ENCODE results near the gene HFE. TPM values are rescaled to one million over a fixed set of nuclear protein-coding genes. Genes with fewer than 3 reads are reported as not detected.

The HFE gene
- total RNA-seq, 1 donor from 2014 or later: 2.6 TPM

GRCh38 chr6:26123675-26123946 is 36.4 kb downstream of the HFE start:
- TF ChIP-seq CTCF (conservative IDR thresholded peaks at IDR 0.05): no peak
- H3K9me3 Mint-ChIP-seq: no peaks in the 10 kb centered on the region
- peaks cover 22% of the 10 kb centered on the region for H3K4me1 Mint-ChIP-seq (ENCODE audit: unreplicated experiment)
- peak; percentile 76 for DNase-seq (ENCODE audit: extremely low spot score, unreplicated experiment)
- peak overlapping the region; percentile 95 for H3K4me3 Mint-ChIP-seq
- H3K36me3 Mint-ChIP-seq: peaks cover 14% of the 10 kb centered on the region
- H3K27me3 Mint-ChIP-seq: no peaks in the 10 kb centered on the region
- peak overlapping the region; percentile 98 for H3K27ac Mint-ChIP-seq

GRCh38 chr6:26123947-26124780 is 36.9 kb downstream of the HFE start:
- no peaks in the 10 kb centered on the region for H3K9me3 Mint-ChIP-seq
- H3K27me3 Mint-ChIP-seq: no peaks in the 10 kb centered on the region
- peak overlapping the region; percentile 95 for H3K4me3 Mint-ChIP-seq
- peak overlapping the region; percentile 98 for H3K27ac Mint-ChIP-seq
- peaks cover 14% of the 10 kb centered on the region for H3K36me3 Mint-ChIP-seq
- DNase-seq (ENCODE audit: extremely low spot score, unreplicated experiment): peak; percentile 79
- no peak for TF ChIP-seq CTCF (conservative IDR thresholded peaks at IDR 0.05)
- peaks cover 22% of the 10 kb centered on the region for H3K4me1 Mint-ChIP-seq (ENCODE audit: unreplicated experiment)

- DNase-seq (ENCODE audit: extremely low spot score, unreplicated experiment): no peak
- TF ChIP-seq CTCF (conservative IDR thresholded peaks at IDR 0.05): no peak
- Mint-ChIP-seq H3K27me3 (no peaks in the 10 kb centered on the region), H3K4me3 (peak overlapping the region; percentile 95), H3K27ac (peak overlapping the region; percentile 98), H3K36me3 (peaks cover 18% of the 10 kb centered on the region), H3K4me1 (ENCODE audit: unreplicated experiment) (peaks cover 22% of the 10 kb centered on the region), H3K9me3 (no peaks in the 10 kb centered on the region)
Observed at GRCh38 chr6:26124781-26125685, 37.8 kb downstream of the HFE start.

GRCh38 chr6:26126394-26127235 is 39.4 kb downstream of the HFE start:
- H3K9me3 Mint-ChIP-seq: no peaks in the 10 kb centered on the region

More at GRCh38 chr6:26126394-26127235, 39.4 kb downstream of the HFE start:
- no peak for TF ChIP-seq CTCF (conservative IDR thresholded peaks at IDR 0.05)
- H3K4me1 Mint-ChIP-seq (ENCODE audit: unreplicated experiment): peaks cover 25% of the 10 kb centered on the region
- H3K27me3 Mint-ChIP-seq: no peaks in the 10 kb centered on the region
- H3K4me3 Mint-ChIP-seq: peak overlapping the region; percentile 95
- H3K36me3 Mint-ChIP-seq: peaks cover 24% of the 10 kb centered on the region
- DNase-seq (ENCODE audit: extremely low spot score, unreplicated experiment): no peak
- peak overlapping the region; percentile 98 for H3K27ac Mint-ChIP-seq

Data from type B pancreatic cell (in vitro differentiated cells).